Neuron (in vitro differentiated cells): ENCODE measurements around the gene SH3PXD2A.

Source experiments
- H2AFZ ChIP-seq: one replicate; pipeline ENCODE4 v1.6.1; 2013; ENCODE audit warnings: low read depth, mild to moderate bottlenecking, inconsistent platforms, low read length, moderate library complexity
- H3K27me3 ChIP-seq: one replicate; pipeline ENCODE4 v1.6.1; 2013; ENCODE audit warnings: low read length; ENCODE audit not compliant: insufficient read depth
- H3K36me3 ChIP-seq: one replicate; pipeline ENCODE4 v1.6.1; 2013; ENCODE audit warnings: low read length; ENCODE audit not compliant: insufficient read depth
- H3K4me1 ChIP-seq: one replicate; pipeline ENCODE4 v1.6.1; 2013; ENCODE audit warnings: low read length; ENCODE audit not compliant: insufficient read depth
- H3K4me3 ChIP-seq: 2 replicates; pipeline ENCODE4 v1.5.1; 2013; ENCODE audit warnings: mild to moderate bottlenecking, low read length, moderate library complexity
- H3K9me3 ChIP-seq: one replicate; pipeline ENCODE4 v1.6.1; 2013; ENCODE audit warnings: low read length

The SH3PXD2A gene

DNA sequence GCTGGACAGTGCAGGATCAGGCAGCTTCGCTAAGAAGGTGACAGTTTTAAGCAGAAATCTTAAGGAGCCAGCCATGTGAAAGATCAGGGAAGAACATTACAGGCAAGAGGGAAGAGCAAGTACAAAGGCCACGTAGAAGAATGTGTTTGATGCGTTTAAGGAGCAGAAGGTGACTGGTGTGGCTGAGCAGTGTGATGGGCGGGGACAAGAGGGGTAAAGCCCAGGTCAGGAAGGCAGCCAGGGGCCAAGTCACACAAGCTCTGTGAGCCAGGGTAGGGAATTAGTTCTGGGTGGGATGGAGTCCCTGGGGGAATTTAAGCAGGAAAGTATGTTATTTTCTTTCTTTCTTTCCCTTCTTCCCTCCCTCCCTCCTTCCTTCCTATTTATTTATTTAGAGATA is 166.9 kb downstream of the SH3PXD2A start:
- no peak overlapping the region for H3K4me3 ChIP-seq
- peaks cover 6% of the 10 kb centered on the region for H3K27me3 ChIP-seq
- no peaks in the 10 kb centered on the region for H3K4me1 ChIP-seq
- H2AFZ ChIP-seq: no peak overlapping the region
- H3K9me3 ChIP-seq: no peaks in the 10 kb centered on the region
- H3K36me3 ChIP-seq: no peaks in the 10 kb centered on the region

DNA sequence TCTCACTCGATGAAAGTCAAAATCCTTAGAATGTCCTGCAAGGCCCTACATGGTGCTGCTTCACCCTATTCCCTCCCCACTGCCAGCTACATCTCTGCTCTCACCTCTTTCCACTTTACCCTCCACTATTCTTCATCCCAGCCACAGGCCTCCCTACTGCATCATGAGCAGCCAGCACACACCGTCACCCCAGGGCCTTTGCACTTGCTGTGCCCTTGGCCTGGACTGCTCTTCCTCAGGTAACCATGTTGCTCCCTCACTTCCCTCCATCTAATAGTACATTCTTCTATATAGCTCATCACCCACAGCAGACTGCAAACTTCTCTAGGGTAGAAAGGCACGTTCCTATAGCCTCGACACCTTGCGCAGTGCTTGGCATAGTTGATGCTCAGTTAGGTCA is 167.7 kb downstream of the SH3PXD2A start:
- Histone ChIP-seq H3K4me1 (no peaks in the 10 kb centered on the region), H2AFZ (no peak overlapping the region), H3K27me3 (peaks cover 4% of the 10 kb centered on the region), H3K9me3 (no peaks in the 10 kb centered on the region), H3K36me3 (no peaks in the 10 kb centered on the region), H3K4me3 (no peak overlapping the region)

DNA sequence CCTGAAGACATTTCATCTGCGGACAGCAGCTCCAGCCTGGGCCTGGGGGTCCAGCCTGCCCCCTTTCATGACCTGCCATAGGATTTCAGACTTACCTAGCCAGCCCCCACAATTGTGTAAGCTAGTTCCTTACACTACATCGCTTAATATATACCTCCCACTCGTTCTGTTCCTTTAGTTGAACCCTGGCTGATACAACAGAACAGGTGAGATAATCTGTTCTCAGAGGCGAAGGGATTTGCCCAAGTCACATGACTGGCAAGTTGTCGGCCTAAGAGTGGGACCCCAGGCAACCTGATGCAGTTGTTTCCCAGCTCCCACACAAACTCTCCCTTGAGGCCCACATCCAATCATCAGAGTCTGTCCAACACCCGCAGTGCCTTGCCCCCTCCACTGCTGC is 168.2 kb downstream of the SH3PXD2A start:
- Histone ChIP-seq H3K9me3 (no peaks in the 10 kb centered on the region), H3K36me3 (no peaks in the 10 kb centered on the region), H3K27me3 (no peaks in the 10 kb centered on the region), H3K4me3 (no peak overlapping the region), H3K4me1 (no peaks in the 10 kb centered on the region), H2AFZ (no peak overlapping the region)

DNA sequence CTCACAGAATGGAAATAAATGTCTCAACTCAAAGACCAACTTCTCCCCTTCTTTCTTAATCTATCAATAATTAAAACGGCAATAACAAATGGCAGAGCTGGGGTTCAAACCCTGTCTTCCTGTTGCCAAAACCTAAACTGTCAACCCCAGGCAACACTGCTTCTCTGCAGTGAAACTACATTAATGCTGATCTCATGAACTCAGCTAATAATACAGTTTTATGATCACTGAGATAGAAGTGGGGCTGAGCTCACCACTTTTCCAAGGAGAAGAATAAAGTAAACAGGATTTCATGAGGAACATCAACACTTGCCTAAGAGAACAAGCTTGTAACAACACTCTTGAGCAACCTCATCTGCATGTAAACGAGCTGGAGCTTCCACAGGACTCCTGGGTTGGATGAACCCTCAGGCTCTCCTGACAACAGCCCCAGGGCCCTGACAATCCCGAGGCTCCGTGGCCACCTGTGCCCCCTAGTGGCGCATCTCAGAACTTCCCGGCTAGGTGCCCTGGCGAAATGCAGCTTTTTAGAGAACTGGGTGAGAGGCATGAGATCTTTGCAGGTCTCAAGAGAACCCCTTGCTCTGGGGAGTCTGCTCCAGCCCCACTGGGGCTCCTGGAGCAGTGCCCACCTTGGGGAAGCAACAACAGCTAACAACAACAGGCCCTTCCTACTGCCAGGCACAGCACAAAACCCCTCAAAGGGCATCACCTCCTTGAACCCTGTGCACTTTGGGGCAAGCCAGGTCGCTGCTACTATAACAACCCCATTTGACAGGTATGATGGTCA is 169.3 kb downstream of the SH3PXD2A start:
- no peaks in the 10 kb centered on the region for H3K9me3 ChIP-seq
- no peak overlapping the region for H3K4me3 ChIP-seq
- no peaks in the 10 kb centered on the region for H3K4me1 ChIP-seq
- H3K36me3 ChIP-seq: no peaks in the 10 kb centered on the region
- no peak overlapping the region for H2AFZ ChIP-seq
- H3K27me3 ChIP-seq: no peaks in the 10 kb centered on the region

GRCh38 chr10:103683851-103684250 is 171.5 kb downstream of the SH3PXD2A start:
- Histone ChIP-seq H3K4me3 (no peak overlapping the region), H3K27me3 (no peaks in the 10 kb centered on the region), H2AFZ (no peak overlapping the region), H3K36me3 (no peaks in the 10 kb centered on the region), H3K9me3 (no peaks in the 10 kb centered on the region), H3K4me1 (no peaks in the 10 kb centered on the region)

- H2AFZ ChIP-seq: no peak overlapping the region
Observed at GRCh38 chr10:103682631-103683030, 172.7 kb downstream of the SH3PXD2A start.

GRCh38 chr10:103681617-103682399 is 173.6 kb downstream of the SH3PXD2A start:
- H3K36me3 ChIP-seq: no peaks in the 10 kb centered on the region
- peaks cover 3% of the 10 kb centered on the region for H3K4me1 ChIP-seq
- no peaks in the 10 kb centered on the region for H3K9me3 ChIP-seq
- no peak overlapping the region for H2AFZ ChIP-seq
- H3K27me3 ChIP-seq: no peaks in the 10 kb centered on the region
- H3K4me3 ChIP-seq: no peak overlapping the region

More at GRCh38 chr10:103682631-103683030, 172.7 kb downstream of the SH3PXD2A start:
- no peaks in the 10 kb centered on the region for H3K27me3 ChIP-seq
- no peak overlapping the region for H3K4me3 ChIP-seq
- peaks cover 3% of the 10 kb centered on the region for H3K4me1 ChIP-seq
- no peaks in the 10 kb centered on the region for H3K36me3 ChIP-seq
- no peaks in the 10 kb centered on the region for H3K9me3 ChIP-seq

DNA sequence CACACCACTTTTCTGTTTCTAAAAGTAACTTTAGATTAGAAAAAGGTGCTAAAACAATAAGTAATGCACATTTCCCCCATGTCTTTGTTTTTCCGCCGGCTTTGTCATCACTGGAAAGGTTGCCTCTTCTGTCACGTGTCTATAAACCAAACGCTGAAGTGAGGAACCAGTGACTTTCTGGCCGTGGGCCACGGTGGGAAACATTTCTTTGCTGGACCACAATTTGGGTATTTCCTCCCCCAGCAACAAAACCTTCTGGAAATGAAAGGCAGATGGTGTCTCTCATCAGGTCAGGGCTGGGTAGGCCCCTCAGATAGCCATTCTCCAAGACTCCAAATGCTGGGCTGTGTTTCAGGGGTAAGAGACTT is 174.5 kb downstream of the SH3PXD2A start:
- no peaks in the 10 kb centered on the region for H3K27me3 ChIP-seq
- no peak overlapping the region for H2AFZ ChIP-seq
- peaks cover 3% of the 10 kb centered on the region for H3K4me1 ChIP-seq
- H3K4me3 ChIP-seq: no peak overlapping the region
- no peaks in the 10 kb centered on the region for H3K9me3 ChIP-seq
- no peaks in the 10 kb centered on the region for H3K36me3 ChIP-seq

GRCh38 chr10:103679096-103679790 is 176.1 kb downstream of the SH3PXD2A start:
- Histone ChIP-seq H3K9me3 (no peaks in the 10 kb centered on the region), H3K4me1 (peaks cover 3% of the 10 kb centered on the region), H2AFZ (no peak overlapping the region), H3K4me3 (no peak overlapping the region), H3K27me3 (no peaks in the 10 kb centered on the region), H3K36me3 (no peaks in the 10 kb centered on the region)

- no peaks in the 10 kb centered on the region for H3K9me3 ChIP-seq
- H3K27me3 ChIP-seq: no peaks in the 10 kb centered on the region
- no peak overlapping the region for H3K4me3 ChIP-seq
- no peaks in the 10 kb centered on the region for H3K36me3 ChIP-seq
- no peak overlapping the region for H2AFZ ChIP-seq
- H3K4me1 ChIP-seq: peaks cover 3% of the 10 kb centered on the region
Observed at GRCh38 chr10:103678178-103678526, 177.2 kb downstream of the SH3PXD2A start.

DNA sequence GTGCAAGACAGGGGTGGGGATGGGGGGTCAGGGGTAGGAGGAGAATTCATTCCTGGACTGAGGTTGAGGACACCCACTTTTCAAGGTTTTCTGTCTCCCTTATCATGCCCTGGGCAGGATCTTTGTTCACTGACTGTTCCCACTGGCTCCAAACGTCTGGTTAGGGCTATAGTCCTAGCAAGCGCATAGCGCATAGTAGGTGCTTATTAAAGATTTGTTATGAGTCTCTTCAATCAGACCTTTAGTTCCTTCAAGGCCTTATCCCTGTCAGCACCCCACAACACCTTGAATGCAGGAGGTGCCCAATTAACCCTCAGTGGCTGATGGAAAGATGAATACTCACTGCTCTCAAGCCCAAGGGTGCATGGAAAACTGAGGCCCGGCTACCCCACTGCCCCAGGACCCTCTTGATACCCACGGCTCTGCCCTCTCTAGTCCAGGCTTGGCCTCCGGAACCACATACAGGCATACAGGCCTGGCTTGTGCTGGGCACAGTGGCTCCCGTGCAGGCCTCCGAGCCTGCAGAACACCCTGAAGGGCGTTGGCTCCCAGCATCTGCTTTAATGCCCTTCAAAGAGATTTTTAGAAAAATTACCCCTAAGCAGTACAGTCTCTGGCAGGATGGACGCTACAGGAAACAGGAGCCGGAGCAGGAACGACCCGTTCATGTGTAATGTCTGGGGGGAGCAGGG is 177.7 kb downstream of the SH3PXD2A start:
- Histone ChIP-seq H3K4me1 (peaks cover 3% of the 10 kb centered on the region), H3K4me3 (no peak overlapping the region), H3K36me3 (no peaks in the 10 kb centered on the region), H3K27me3 (no peaks in the 10 kb centered on the region), H2AFZ (no peak overlapping the region), H3K9me3 (no peaks in the 10 kb centered on the region)

DNA sequence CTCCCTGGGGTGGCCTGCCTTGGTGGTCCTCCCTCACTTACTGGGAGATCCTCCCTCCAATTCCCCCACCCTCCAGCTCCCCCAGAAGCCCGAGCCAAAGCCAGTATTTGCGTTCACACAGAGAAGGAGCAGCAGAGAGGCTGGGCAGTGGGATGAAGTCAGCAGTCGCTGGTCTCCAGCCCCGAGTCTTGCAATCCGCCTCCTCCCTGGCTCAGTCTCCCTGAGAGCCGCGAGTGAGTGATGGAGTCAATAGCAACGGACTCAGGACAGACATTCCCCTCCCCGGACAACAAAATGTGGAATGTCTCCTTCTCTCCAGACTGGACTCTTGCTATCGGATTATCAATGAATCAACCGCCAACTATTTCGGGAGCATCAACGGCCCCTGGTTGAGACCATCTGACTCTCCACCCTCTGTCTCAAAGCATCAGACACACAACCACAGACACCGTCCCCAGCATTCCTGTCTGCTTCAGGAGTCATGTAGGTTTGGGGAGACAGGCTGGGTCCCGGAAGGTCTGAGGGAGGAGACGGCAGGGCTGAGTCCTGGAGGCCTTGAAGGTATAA is 178.4 kb downstream of the SH3PXD2A start:
- peaks cover 3% of the 10 kb centered on the region for H3K4me1 ChIP-seq
- H3K27me3 ChIP-seq: no peaks in the 10 kb centered on the region
- no peaks in the 10 kb centered on the region for H3K9me3 ChIP-seq
- no peak overlapping the region for H2AFZ ChIP-seq
- H3K36me3 ChIP-seq: no peaks in the 10 kb centered on the region
- no peak overlapping the region for H3K4me3 ChIP-seq
